ENCODE results near the gene CIDEB. TPM values are rescaled to one million over a fixed set of nuclear protein-coding genes. Genes with fewer than 3 reads are reported as not detected.

CIDEB gene
- total and polyA plus RNA-seq, 10 of the 15 experiments (the other 5 are each of a cell fraction or from before 2014, with no cell fraction given): 0.34 to 6.3 (median 3.2) TPM

- TF ChIP-seq ZBTB11 (CRISPR knock-in tag; IDR thresholded peaks at IDR 0.05) (no peak), NR2F1 (conservative IDR thresholded peaks at IDR 0.05) (no peak), ZNF687 (IDR thresholded peaks at IDR 0.05) (no peak)
Measured at GRCh38 chr14:24323341-24323740, 15.6 kb upstream of the CIDEB start (continued).

GRCh38 chr14:24322672-24323071 lies 14.9 kb upstream of the CIDEB start:
- ChIA-PET SMC1A (ENCODE audit: uncharacterized antibody, unreplicated experiment) (interaction anchor here (1.0 kb wide), 1 partner anchor 17 kb away, joined by 3 read pairs; the partner anchor contains the start of gene RIPK3), RAD21 (ENCODE audit: unreplicated experiment) (no interaction called here), POLR2A (interaction anchor here (0.6 to 1.5 kb wide), 2 partner anchors 9 to 66 kb away, joined by 3 to 4 read pairs; no protein-coding TSS in a partner anchor), CTCF (interaction anchor here (1.7 to 3.3 kb wide), 3 partner anchors 10 to 109 kb away, joined by 7 to 19 read pairs (median 8); partner anchors contain the start of gene CIDEB)
- in situ Hi-C loops (cut with MboI) (no loop called here), intact Hi-C loops (cut with micrococcal nuclease; ENCODE audit: unreplicated experiment) (no loop called here)
- H3K4me2 ChIP-seq (ENCODE audit: control insufficient read depth, insufficient read depth): no peak overlapping the region
- no peak for FAIRE-seq
- H3K36me3 ChIP-seq (ENCODE audit: control insufficient read depth in 2 of 2, insufficient read depth in 2 of 2, low read length in 1 of 2): no peaks in the 10 kb centered on the region
- H3K27ac ChIP-seq (ENCODE audit: control insufficient read depth, insufficient read depth): no peak overlapping the region
- no peak overlapping the region for H3K4me3 ChIP-seq
- no peaks in the 10 kb centered on the region for H3K4me1 ChIP-seq (ENCODE audit: control insufficient read depth, insufficient read depth, low read length)
- no peaks in the 10 kb centered on the region; the same call in 1 of the 2 replicates for H4K20me1 ChIP-seq (ENCODE audit: control insufficient read depth, insufficient read depth)
- ATAC-seq: no peak
- no peak overlapping the region for H3K9ac ChIP-seq (ENCODE audit: control insufficient read depth, insufficient read depth, low read length)
- no peak overlapping the region for H2AFZ ChIP-seq (ENCODE audit: control insufficient read depth, low read depth, low read length)
- no TSS peak for BruUV-seq (replicated peaks)
- no peaks in the 10 kb centered on the region for H3K79me2 ChIP-seq (ENCODE audit: control insufficient read depth, insufficient read depth, low read length)
- WGBS (ENCODE audit: insufficient coverage, insufficient replicate concordance, low lambda C conversion rate, missing lambda C conversion rate): 46% methylated on average over 9 of the region's 10 CpGs
- no peak for DNase-seq (ENCODE audit: low read depth, low spot score)
- no peaks in the 10 kb centered on the region for H3K27me3 ChIP-seq (replicated peaks in 1 of 2; ENCODE audit: control insufficient read depth in 2 of 2, insufficient read depth in 2 of 2, low read length in 1 of 2)
- H3K9me3 ChIP-seq (replicated peaks; ENCODE audit: control insufficient read depth, insufficient read depth, low read length): no peaks in the 10 kb centered on the region
- TF ChIP-seq SKIL (IDR thresholded peaks at IDR 0.05; ENCODE audit: low read depth, poor library complexity, severe bottlenecking) (no peak), TCF3 (IDR thresholded peaks at IDR 0.05; ENCODE audit: borderline replicate concordance, insufficient read depth, low read depth, low read length) (no peak), TAF1 (IDR thresholded peaks at IDR 0.05; ENCODE audit: borderline replicate concordance, low read depth, low read length) (no peak), EED (IDR thresholded peaks at IDR 0.05; ENCODE audit: low read depth) (no peak), ELK1 (IDR thresholded peaks at IDR 0.05; ENCODE audit: low read depth, low read length) (no peak), ZNF24 (IDR thresholded peaks at IDR 0.05) (no peak)
